K562 (cell line): Measurements from ENCODE around the gene ABCA1. TPM values are rescaled to one million over a fixed set of nuclear protein-coding genes. Genes with fewer than 3 reads are reported as not detected.

Experiments
- ATF7 ChIP-seq: fragments of 450-650 bp; IDR thresholded peaks from 2 replicates; pipeline ENCODE4 v1.7.1; 2014; ENCODE audit warnings: mild to moderate bottlenecking, moderate library complexity
- CBX1 ChIP-seq: sonication (generic); IDR thresholded peaks from 2 replicates; pipeline ENCODE4 v1.6.1; 2016; ENCODE audit warnings: antibody characterized with exemption, low read depth, mild to moderate bottlenecking
- FOXM1 ChIP-seq, 2 experiments: fragments of 450-650 bp in 1 of 2; sonication (generic) in 1 of 2; formaldehyde crosslinking in 1 of 2; IDR thresholded peaks; 2 replicates each; pipeline versions ENCODE4 v1.6.1 to v1.9.0; 2017 to 2022; ENCODE audit warnings: low read depth in 2 of 2, mild to moderate bottlenecking in 2 of 2, missing genetic modification reagents in 1 of 2, moderate library complexity in 1 of 2
- HCFC1 ChIP-seq: IDR thresholded peaks from 2 replicates; pipeline ENCODE4 v1.6.1; 2012; ENCODE audit warnings: low read depth, low read length, improper control_type of control experiment
- HNRNPUL1 ChIP-seq: fragments of 200-400 bp; formaldehyde crosslinking; IDR thresholded peaks from 2 replicates; pipeline ENCODE4 v1.6.1; 2017; ENCODE audit warnings: low read length
- MED1 ChIP-seq: sonication (generic); formaldehyde crosslinking; IDR thresholded peaks from 2 replicates; pipeline ENCODE4 v1.8.1; 2023; ENCODE audit warnings: missing genetic modification reagents, borderline replicate concordance
- MTA3 ChIP-seq: fragments of 450-650 bp; formaldehyde crosslinking; IDR thresholded peaks from 2 replicates; pipeline ENCODE4 v1.6.1; 2017; ENCODE audit warnings: mild to moderate bottlenecking, borderline replicate concordance
- NR1H2 ChIP-seq: sonication (generic); formaldehyde crosslinking; IDR thresholded peaks from 2 replicates; pipeline ENCODE4 v1.4.0; 2020; ENCODE audit warnings: mild to moderate bottlenecking, missing genetic modification reagents
- NR2C1 ChIP-seq, 2 experiments: fragments of 450-650 bp; IDR thresholded peaks; 2 replicates each; pipeline ENCODE4 v1.6.1; 2017; ENCODE audit warnings: mild to moderate bottlenecking in 2 of 2, antibody characterized with exemption in 1 of 2, inconsistent platforms in 1 of 2, missing compliant biosample characterization in 1 of 2, missing genetic modification characterization in 1 of 2
- POLR2AphosphoS2 ChIP-seq: IDR thresholded peaks from 2 replicates; pipeline ENCODE4 v1.6.1; 2012; ENCODE audit warnings: low read length, improper control_type of control experiment
- RB1 ChIP-seq: fragments of 450-650 bp; IDR thresholded peaks from 2 replicates; pipeline ENCODE4 v1.6.1; 2017; ENCODE audit warnings: low read depth, mild to moderate bottlenecking
- XRCC4 ChIP-seq: IDR thresholded peaks from one replicate; pipeline ENCODE4 v1.6.1; 2011; ENCODE audit not compliant: insufficient read depth, insufficient read length; ENCODE audit errors: extremely low read depth
- ZNF124 ChIP-seq: sonication (generic); formaldehyde crosslinking; IDR thresholded peaks from 2 replicates; pipeline ENCODE4 v1.8.1; 2022; ENCODE audit warnings: missing genetic modification reagents
- ZNF133 ChIP-seq: fragments of 250-450 bp; sonication (Bioruptor Pico); IDR thresholded peaks from 2 replicates; pipeline ENCODE4 v1.4.0; 2020; ENCODE audit warnings: mild to moderate bottlenecking
- polyA plus RNA-seq, 8 experiments: library from polyadenylated mRNA; depleted of rRNA in 4 of 8; stranded (reverse) in 5 of 8; unstranded in 3 of 8; fragments of >200 nt; fragmentation: Nextera tagmentation in 2 of 8; fragmentation: Illumina TruSeq in 1 of 8; extraction: Ambion mirVana in 2 of 8; extraction: Trizol in 1 of 8; gene quantifications; 2 replicates each; pipeline versions ENCODE4 v1.2.1 to v1.2.3, GENCODE V29; 2011 to 2014; ENCODE audit warnings: inconsistent platforms in 1 of 8, missing spikeins in 1 of 8
- total RNA-seq, 7 experiments: library from RNA; depleted of rRNA in 6 of 7; stranded (reverse); fragments of >200 nt in 6 of 7; fragmentation: Illumina TruSeq in 2 of 7; extraction: Trizol in 2 of 7; gene quantifications; 2 replicates each; pipeline versions ENCODE4 v1.2.1 to v1.2.3, GENCODE V29; 2011 to 2021; ENCODE audit warnings: low replicate concordance in 1 of 7
- TF ChIP-seq, protein P1 (sequence below): sonication (generic); formaldehyde crosslinking; IDR thresholded peaks from 2 replicates; pipeline ENCODE4 v1.8.0; 2022; ENCODE audit warnings: missing genetic modification reagents, mild to moderate bottlenecking, moderate library complexity, borderline replicate concordance
- TF ChIP-seq, protein P2 (sequence below): fragments of 450-650 bp; IDR thresholded peaks from one replicate; pipeline ENCODE4 v1.6.1; 2018; ENCODE audit warnings: mild to moderate bottlenecking, moderate library complexity; ENCODE audit not compliant: partially characterized antibody
- TF ChIP-seq, protein P3 (sequence below): fragments of 250-450 bp; sonication (Bioruptor Pico); IDR thresholded peaks from 2 replicates; pipeline ENCODE4 v1.9.0; 2021; ENCODE audit warnings: mild to moderate bottlenecking, inconsistent platforms
- TF ChIP-seq, protein P4 (sequence below): sonication (generic); formaldehyde crosslinking; IDR thresholded peaks from 2 replicates; pipeline ENCODE4 v1.8.0; 2022; ENCODE audit warnings: missing genetic modification reagents, mild to moderate bottlenecking, borderline replicate concordance

The ABCA1 gene
- total and polyA plus RNA-seq, 9 of the 15 experiments (the other 6 are each of a cell fraction or from before 2014, with no cell fraction given) = under 0.01 to 0.18 (median 0.02) TPM; not detected in 5

DNA sequence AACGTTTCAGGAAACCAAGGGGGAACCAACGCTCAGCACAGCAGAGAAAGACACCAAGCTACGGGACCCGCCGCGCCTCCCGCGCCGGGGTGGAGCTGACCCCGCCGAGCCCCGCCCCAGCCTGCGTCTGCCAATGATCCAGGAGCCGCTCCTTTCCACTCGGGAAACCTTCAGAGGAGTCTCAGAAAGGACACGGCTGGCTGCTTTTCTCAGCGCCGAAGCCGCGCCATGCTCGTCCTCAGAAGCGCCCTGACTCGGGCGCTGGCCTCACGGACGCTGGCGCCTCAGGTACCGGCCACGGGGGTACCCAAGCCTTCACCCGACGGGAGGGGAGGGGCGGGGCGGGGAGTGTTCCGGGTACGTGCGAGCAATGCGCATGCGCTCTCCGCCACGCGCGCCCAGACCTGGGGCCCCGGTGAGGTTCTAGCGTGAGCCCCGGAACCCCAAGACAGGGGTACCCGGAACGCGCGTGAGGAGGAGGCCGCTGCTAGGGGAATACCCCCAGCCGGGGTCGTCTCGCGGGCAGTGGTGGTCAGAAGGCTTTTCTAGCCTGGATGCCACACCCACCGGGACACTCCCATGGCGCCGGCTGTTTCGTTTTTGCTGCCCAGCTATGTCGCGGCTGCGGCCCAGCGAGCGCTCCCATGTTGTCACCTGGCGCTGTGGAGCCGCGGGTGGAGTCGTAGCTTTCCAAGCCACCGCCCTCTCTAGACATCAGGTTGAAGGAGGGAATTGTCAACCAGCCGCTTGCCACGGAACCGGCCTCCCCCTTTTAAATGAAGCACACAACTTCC, 180.2 kb downstream of the ABCA1 start, which contains the start of gene NIPSNAP3A (continued):
- TF ChIP-seq ZNF133 (CRISPR knock-in tag) = no peak
- peak; percentile 26; the same call in 1 of the 2 replicates for TF ChIP-seq HCFC1
- TF ChIP-seq XRCC4 = no peak
- TF ChIP-seq CBX1 = peak; percentile 24; the same call in 1 of the 2 replicates
- no peak for TF ChIP-seq HNRNPUL1
- TF ChIP-seq NR1H2 (CRISPR knock-in tag) = no peak
- TF ChIP-seq FOXM1 (IDR thresholded peaks at IDR 0.05; ENCODE audit: low read depth) = no peak
- TF ChIP-seq FOXM1 (CRISPR knock-in tag; IDR thresholded peaks at IDR 0.05; ENCODE audit: low read depth) = 0 out of 2 replicates have a peak, but pooled peaks have one; percentile 12
- TF ChIP-seq, protein P1, sequence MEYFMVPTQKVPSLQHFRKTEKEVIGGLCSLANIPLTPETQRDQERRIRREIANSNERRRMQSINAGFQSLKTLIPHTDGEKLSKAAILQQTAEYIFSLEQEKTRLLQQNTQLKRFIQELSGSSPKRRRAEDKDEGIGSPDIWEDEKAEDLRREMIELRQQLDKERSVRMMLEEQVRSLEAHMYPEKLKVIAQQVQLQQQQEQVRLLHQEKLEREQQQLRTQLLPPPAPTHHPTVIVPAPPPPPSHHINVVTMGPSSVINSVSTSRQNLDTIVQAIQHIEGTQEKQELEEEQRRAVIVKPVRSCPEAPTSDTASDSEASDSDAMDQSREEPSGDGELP = peak; percentile 77
- TF ChIP-seq, protein P2, sequence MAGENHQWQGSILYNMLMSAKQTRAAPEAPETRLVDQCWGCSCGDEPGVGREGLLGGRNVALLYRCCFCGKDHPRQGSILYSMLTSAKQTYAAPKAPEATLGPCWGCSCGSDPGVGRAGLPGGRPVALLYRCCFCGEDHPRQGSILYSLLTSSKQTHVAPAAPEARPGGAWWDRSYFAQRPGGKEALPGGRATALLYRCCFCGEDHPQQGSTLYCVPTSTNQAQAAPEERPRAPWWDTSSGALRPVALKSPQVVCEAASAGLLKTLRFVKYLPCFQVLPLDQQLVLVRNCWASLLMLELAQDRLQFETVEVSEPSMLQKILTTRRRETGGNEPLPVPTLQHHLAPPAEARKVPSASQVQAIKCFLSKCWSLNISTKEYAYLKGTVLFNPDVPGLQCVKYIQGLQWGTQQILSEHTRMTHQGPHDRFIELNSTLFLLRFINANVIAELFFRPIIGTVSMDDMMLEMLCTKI = no peak
- TF ChIP-seq NR2C1 (IDR thresholded peaks at IDR 0.05) = peak; percentile 84
- TF ChIP-seq NR2C1 (tag; IDR thresholded peaks at IDR 0.05) = peak; percentile 76
- TF ChIP-seq ATF7 = peak; percentile 62
- TF ChIP-seq POLR2AphosphoS2 = 0 out of 2 replicates have a peak, but pooled peaks have one; percentile 38
- TF ChIP-seq, protein P3, sequence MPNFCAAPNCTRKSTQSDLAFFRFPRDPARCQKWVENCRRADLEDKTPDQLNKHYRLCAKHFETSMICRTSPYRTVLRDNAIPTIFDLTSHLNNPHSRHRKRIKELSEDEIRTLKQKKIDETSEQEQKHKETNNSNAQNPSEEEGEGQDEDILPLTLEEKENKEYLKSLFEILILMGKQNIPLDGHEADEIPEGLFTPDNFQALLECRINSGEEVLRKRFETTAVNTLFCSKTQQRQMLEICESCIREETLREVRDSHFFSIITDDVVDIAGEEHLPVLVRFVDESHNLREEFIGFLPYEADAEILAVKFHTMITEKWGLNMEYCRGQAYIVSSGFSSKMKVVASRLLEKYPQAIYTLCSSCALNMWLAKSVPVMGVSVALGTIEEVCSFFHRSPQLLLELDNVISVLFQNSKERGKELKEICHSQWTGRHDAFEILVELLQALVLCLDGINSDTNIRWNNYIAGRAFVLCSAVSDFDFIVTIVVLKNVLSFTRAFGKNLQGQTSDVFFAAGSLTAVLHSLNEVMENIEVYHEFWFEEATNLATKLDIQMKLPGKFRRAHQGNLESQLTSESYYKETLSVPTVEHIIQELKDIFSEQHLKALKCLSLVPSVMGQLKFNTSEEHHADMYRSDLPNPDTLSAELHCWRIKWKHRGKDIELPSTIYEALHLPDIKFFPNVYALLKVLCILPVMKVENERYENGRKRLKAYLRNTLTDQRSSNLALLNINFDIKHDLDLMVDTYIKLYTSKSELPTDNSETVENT (CRISPR knock-in tag) = 0 out of 2 replicates have a peak, but pooled peaks have one; percentile 16
- 0 out of 2 replicates have a peak, but pooled peaks have one; percentile 20 for TF ChIP-seq MTA3
- TF ChIP-seq ZNF124 = no peak
- no peak for TF ChIP-seq MED1 (CRISPR knock-in tag)
- TF ChIP-seq, protein P4, sequence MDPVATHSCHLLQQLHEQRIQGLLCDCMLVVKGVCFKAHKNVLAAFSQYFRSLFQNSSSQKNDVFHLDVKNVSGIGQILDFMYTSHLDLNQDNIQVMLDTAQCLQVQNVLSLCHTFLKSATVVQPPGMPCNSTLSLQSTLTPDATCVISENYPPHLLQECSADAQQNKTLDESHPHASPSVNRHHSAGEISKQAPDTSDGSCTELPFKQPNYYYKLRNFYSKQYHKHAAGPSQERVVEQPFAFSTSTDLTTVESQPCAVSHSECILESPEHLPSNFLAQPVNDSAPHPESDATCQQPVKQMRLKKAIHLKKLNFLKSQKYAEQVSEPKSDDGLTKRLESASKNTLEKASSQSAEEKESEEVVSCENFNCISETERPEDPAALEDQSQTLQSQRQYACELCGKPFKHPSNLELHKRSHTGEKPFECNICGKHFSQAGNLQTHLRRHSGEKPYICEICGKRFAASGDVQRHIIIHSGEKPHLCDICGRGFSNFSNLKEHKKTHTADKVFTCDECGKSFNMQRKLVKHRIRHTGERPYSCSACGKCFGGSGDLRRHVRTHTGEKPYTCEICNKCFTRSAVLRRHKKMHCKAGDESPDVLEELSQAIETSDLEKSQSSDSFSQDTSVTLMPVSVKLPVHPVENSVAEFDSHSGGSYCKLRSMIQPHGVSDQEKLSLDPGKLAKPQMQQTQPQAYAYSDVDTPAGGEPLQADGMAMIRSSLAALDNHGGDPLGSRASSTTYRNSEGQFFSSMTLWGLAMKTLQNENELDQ = no peak
- no peak for TF ChIP-seq RB1
